Measurements from ENCODE around the gene PLEKHF1. TPM values are rescaled to one million over a fixed set of nuclear protein-coding genes. Genes with fewer than 3 reads are reported as not detected.

PLEKHF1 gene
- total and polyA plus RNA-seq, 2 donors (not counting 1 experiment from before 2014, with no cell fraction given), result 5.5 to 9.8 TPM

DNA sequence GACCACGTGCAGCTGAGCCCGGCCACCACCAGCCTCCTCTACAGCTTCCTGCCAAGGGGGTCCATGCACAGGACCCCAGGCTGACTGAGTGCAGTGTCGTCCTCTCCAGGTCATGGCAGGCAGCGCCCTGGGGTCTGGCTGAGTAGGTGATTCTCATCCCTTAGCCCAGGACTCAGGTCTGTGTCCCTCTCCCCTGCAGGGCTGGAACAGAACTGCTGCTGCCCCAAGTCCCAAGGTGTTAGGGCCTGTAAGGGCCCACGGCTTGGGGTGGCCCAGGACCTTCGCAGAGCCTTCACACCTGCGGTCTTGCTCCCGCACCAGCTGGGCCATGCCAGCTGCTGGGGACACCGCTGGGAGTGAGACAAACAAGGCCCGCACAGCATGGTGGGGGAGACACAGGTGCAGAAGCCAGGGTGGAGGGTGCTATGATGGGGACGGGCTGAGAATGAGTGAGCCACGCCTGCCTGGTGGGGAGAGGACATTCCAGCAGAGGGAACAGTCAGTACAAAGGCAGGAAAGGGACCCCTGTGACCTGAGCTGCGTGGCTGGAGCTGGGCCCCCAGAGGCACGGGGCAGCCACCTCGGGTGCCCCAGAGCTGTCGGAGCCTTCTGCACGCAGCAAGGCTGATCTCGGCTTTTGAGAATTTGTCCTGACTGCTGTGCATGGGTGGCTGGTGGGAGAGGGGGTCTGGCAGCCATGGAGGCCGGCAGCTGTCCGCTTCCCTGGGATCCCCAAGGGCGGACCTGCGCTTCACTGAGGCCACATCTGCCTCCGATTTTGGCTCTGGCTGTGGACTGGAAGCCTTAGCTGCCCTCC is 11.9 kb downstream of the PLEKHF1 start:
- DNase-seq, result no peak
- Histone ChIP-seq H3K27ac (ENCODE audit: low read length in 2 of 2) (no peak overlapping the region), H4K20me1 (ENCODE audit: control insufficient read depth, insufficient read depth, low read length, poor library complexity, severe bottlenecking) (no peaks in the 10 kb centered on the region), H3K9me3 (ENCODE audit: control extremely low read depth in 1 of 3, control insufficient read depth in 2 of 3, insufficient read depth in 1 of 3, low read length in 2 of 3) (no peaks in the 10 kb centered on the region), H2AFZ (ENCODE audit: insufficient read depth, low read depth, low read length, poor library complexity, severe bottlenecking) (no peak overlapping the region), H3K9ac (ENCODE audit: low read length) (no peak overlapping the region), H3K27me3 (replicated peaks in 1 of 4; ENCODE audit: control extremely low read depth in 1 of 4, control insufficient read depth in 3 of 4, insufficient read depth in 4 of 4, low read length in 3 of 4) (no peaks in the 10 kb centered on the region), H3K4me3 (ENCODE audit: control extremely low read depth in 1 of 5, extremely low read depth in 1 of 5, insufficient read depth in 1 of 5, low read depth in 2 of 5, low read length in 4 of 5) (no peak overlapping the region), H3K4me1 (ENCODE audit: control insufficient read depth in 2 of 2, insufficient read depth in 2 of 2, low read length in 2 of 2) (peaks cover 50 to 74% of the 10 kb centered on the region in 2 donors), H3K36me3 (replicated peaks in 1 of 2; ENCODE audit: control extremely low read depth in 1 of 2, control insufficient read depth in 1 of 2, extremely low read depth in 1 of 2, insufficient read depth in 2 of 2, low read length in 1 of 2) (peaks cover 0 to 12% of the 10 kb centered on the region in 2 experiments), H3K79me2 (ENCODE audit: control insufficient read depth, insufficient read depth, low read length) (peaks cover 42% of the 10 kb centered on the region), H3K4me2 (replicated peaks; ENCODE audit: low read depth, low read length, poor library complexity, severe bottlenecking) (no peak overlapping the region)
- H3K4me3 Mint-ChIP-seq, result no peak overlapping the region
- H3K27ac Mint-ChIP-seq, result no peak overlapping the region
- CTCF ChIA-PET, result interaction anchor here (0.7 to 2.1 kb wide), 3 partner anchors 12 to 17 kb away, joined by 3 to 5 read pairs (median 4); partner anchors contain the start of gene PLEKHF1
- H3K4me1 Mint-ChIP-seq, result peaks cover 54% of the 10 kb centered on the region
- POLR2A ChIA-PET, result no interaction called here
- no peaks in the 10 kb centered on the region for H3K9me3 Mint-ChIP-seq (ENCODE audit: insufficient read depth)
- no peaks in the 10 kb centered on the region for H3K27me3 Mint-ChIP-seq
- ATAC-seq (ENCODE audit: low read depth), result no peak
- WGBS (ENCODE audit: insufficient coverage), result 89% methylated on average over 19 of the region's 23 CpGs
- TF ChIP-seq, protein P1, sequence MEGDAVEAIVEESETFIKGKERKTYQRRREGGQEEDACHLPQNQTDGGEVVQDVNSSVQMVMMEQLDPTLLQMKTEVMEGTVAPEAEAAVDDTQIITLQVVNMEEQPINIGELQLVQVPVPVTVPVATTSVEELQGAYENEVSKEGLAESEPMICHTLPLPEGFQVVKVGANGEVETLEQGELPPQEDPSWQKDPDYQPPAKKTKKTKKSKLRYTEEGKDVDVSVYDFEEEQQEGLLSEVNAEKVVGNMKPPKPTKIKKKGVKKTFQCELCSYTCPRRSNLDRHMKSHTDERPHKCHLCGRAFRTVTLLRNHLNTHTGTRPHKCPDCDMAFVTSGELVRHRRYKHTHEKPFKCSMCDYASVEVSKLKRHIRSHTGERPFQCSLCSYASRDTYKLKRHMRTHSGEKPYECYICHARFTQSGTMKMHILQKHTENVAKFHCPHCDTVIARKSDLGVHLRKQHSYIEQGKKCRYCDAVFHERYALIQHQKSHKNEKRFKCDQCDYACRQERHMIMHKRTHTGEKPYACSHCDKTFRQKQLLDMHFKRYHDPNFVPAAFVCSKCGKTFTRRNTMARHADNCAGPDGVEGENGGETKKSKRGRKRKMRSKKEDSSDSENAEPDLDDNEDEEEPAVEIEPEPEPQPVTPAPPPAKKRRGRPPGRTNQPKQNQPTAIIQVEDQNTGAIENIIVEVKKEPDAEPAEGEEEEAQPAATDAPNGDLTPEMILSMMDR (IDR thresholded peaks at IDR 0.05), result no peak
- no peak for TF ChIP-seq EZH2 (IDR thresholded peaks at IDR 0.05; ENCODE audit: borderline replicate concordance, insufficient read depth, low read depth, low read length, poor library complexity, severe bottlenecking)
- intact Hi-C loops (cut with micrococcal nuclease), result no loop called here

DNA sequence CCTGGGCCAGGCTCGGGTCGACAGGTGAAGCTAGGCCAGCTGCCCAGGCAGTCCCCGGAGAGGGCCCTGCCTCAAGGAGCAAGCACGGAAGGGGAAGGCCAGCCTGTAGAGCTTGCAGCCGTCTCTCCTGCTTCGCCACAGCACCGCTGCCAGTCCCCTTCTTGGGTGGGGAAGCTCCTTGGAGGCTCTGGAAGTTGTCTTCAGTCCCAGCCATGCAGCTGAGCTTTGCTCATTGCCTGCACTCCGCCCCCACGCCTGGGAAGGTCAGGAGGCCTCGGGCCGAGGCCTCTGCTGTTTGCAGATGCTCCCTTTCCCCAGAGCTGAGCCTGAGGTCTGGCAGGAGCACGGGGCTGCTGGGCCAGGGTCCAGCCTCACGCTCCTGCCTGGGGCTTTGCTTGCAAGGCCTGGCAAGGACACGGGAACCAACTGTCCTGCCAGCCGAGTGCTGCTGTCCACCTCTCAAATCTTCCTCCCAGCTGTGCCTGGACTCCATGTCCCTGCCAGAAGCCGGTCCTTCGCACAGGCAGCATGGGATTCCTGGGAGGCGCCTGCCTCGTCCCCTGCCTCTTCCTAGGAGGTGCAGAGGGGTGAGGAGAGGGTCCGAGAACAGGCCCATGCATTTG is 13.3 kb downstream of the PLEKHF1 start:
- Mint-ChIP-seq H3K4me3 (no peak overlapping the region), H3K9me3 (ENCODE audit: insufficient read depth) (no peaks in the 10 kb centered on the region), H3K27ac (no peak overlapping the region), H3K27me3 (no peaks in the 10 kb centered on the region), H3K4me1 (peaks cover 40% of the 10 kb centered on the region)
- H3K4me3 ChIP-seq (ENCODE audit: control extremely low read depth in 1 of 5, extremely low read depth in 1 of 5, insufficient read depth in 1 of 5, low read depth in 2 of 5, low read length in 4 of 5), result no peak overlapping the region
- peaks cover 0 to 12% of the 10 kb centered on the region in 2 experiments for H3K36me3 ChIP-seq (replicated peaks in 1 of 2; ENCODE audit: control extremely low read depth in 1 of 2, control insufficient read depth in 1 of 2, extremely low read depth in 1 of 2, insufficient read depth in 2 of 2, low read length in 1 of 2)
- H3K9me3 ChIP-seq (ENCODE audit: control extremely low read depth in 1 of 3, control insufficient read depth in 2 of 3, insufficient read depth in 1 of 3, low read length in 2 of 3), result no peaks in the 10 kb centered on the region
- DNase-seq (no peak), ATAC-seq (ENCODE audit: low read depth) (no peak)
- H3K27me3 ChIP-seq (replicated peaks in 1 of 4; ENCODE audit: control extremely low read depth in 1 of 4, control insufficient read depth in 3 of 4, insufficient read depth in 4 of 4, low read length in 3 of 4), result no peaks in the 10 kb centered on the region
- TF ChIP-seq, protein P1 (IDR thresholded peaks at IDR 0.05), result no peak
- no peak for TF ChIP-seq EZH2 (IDR thresholded peaks at IDR 0.05; ENCODE audit: borderline replicate concordance, insufficient read depth, low read depth, low read length, poor library complexity, severe bottlenecking)
- no peak overlapping the region for H3K9ac ChIP-seq (ENCODE audit: low read length)
- ChIA-PET CTCF (interaction anchor here (1.2 to 2.1 kb wide), 2 partner anchors 12 to 13 kb away, joined by 3 to 5 read pairs; partner anchors contain the start of gene PLEKHF1), POLR2A (no interaction called here)
- H3K4me2 ChIP-seq (replicated peaks; ENCODE audit: low read depth, low read length, poor library complexity, severe bottlenecking), result no peak overlapping the region
- H4K20me1 ChIP-seq (ENCODE audit: control insufficient read depth, insufficient read depth, low read length, poor library complexity, severe bottlenecking), result no peaks in the 10 kb centered on the region
- intact Hi-C loops (cut with micrococcal nuclease), result no loop called here
- H3K27ac ChIP-seq (ENCODE audit: low read length in 2 of 2), result no peak overlapping the region
- peaks cover 37 to 60% of the 10 kb centered on the region in 2 donors for H3K4me1 ChIP-seq (ENCODE audit: control insufficient read depth in 2 of 2, insufficient read depth in 2 of 2, low read length in 2 of 2)
- H3K79me2 ChIP-seq (ENCODE audit: control insufficient read depth, insufficient read depth, low read length), result peaks cover 39% of the 10 kb centered on the region
- WGBS (ENCODE audit: insufficient coverage), result 95% methylated on average over 16 of the region's 20 CpGs
- H2AFZ ChIP-seq (ENCODE audit: insufficient read depth, low read depth, low read length, poor library complexity, severe bottlenecking), result no peak overlapping the region
